ENCODE measurements around the gene MKLN1. TPM values are rescaled to one million over a fixed set of nuclear protein-coding genes. Genes with fewer than 3 reads are reported as not detected.
"Not testable (repeated sequence)": the region's sequence is repeated elsewhere in the genome, so short reads cannot be mapped to it uniquely, and the experiment has no call there.

MKLN1 gene
- total RNA-seq, 1 experiment from 2014 or later, result 30.0 TPM

DNA sequence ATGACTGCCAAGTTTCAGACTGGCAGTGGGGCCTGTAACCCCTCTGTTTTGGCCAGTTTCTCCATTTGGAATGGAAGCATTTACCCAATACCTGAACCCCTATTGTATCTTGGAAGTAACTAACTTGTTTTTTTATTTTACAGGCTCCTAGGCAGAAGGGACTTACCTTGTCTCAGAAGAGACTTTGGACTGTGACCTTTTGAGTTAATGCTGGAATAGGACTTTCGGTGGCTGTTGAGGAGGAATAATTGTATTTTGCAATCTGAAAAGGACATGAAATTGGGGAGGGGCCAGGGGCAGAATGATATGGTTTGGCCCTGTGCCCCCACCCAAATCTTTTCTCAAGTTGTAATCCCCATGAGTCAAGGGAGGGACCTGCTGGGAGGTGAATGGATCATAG lies 20.0 kb upstream of the MKLN1 start:
- no peak for DNase-seq (ENCODE audit: low read depth)

DNA sequence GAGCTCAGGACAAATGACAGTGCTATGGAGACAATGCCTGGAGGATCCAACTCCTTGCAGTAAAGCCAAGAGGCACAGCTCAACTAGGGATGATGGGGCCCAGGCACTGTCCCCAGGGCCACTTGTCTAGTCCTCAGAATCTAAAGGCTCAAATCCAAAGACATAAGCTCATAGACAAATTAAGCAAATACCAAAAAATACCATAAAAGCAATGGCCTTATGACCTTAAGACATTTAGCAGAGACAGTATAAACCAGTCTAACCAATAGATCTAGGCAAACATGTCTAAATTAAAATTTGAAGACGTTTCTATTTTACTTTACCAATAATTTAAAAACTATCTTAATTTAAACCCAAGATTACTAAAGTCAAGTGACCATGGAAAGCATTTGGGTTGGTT lies 14.8 kb upstream of the MKLN1 start:
- no peak for DNase-seq (ENCODE audit: low read depth)

DNA sequence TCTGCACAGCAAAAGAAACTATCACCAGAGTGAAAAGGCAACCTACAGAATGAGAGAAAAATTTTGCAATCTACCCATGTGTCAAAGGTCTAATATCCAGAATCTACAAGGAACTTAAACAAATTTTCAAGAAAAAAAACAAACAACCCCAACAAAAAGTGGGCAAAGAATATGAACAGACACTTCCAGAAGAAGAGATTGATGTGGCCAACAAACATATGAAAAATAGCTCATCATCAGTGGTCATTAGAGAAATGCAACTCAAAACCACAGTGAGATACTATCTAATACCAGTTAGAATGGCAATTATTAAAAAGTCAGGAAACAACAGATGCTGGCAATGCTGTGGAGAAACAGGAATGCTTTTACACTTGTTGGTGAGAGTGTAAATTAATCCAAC lies 7.1 kb upstream of the MKLN1 start:
- DNase-seq (ENCODE audit: low read depth), result no peak

DNA sequence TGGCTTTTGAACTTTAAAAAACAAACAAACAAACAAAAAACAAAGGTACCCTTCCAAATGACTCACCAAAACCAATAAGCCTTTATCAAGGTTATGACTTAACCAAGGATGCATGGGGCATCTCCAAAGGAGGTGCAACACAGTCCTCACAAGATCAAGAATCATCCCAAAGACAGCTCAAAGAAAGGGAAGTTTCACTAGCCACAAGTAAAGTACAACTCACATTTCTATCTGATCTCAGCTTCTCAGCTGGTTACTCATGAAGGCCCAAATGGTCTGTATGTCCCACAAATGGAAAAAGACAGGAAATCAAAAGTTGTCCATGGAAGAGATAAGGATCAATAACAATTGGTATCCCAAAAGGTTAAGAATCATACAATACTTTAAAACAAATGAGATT lies 6.0 kb upstream of the MKLN1 start:
- no peak for DNase-seq (ENCODE audit: low read depth)

DNA sequence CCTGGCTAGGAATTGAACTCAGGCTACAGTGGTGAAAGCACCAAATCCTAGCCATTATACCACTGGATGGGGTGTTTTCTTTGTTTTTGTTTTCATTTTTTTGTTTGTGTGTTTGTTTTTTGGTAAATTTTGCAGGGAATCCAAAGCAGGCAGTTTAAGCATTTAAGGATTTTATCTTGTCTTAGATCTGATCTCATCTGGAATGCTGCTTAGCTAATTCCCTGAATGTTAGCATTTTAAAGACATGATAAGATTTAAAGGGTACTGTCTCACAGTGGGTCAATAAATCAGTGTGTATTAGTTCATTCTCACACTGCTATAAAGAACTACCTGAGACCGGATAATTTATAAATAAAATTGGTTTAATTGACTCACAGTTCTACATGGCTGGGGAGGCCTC lies 5.6 kb upstream of the MKLN1 start:
- DNase-seq (ENCODE audit: low read depth), result no peak

DNA sequence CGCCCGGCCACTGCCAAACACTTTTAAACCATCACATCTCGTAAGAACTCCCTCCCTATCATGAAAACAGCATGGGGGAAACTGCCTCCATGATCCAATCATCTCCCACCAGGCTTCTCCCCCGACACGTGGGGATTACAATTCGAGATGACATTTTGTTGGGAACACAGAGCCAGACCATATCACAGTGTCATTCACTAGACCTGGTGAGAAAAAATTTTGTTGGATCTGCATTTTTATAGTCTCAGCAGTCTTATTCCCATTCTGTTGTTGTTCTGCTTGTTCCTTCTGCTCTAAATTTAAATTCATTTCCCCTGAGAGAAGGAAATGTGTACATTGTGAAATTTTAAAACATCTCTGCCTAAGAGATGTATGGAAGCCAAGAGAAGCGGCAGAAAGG lies 4.8 kb upstream of the MKLN1 start:
- no peak for DNase-seq (ENCODE audit: low read depth)

DNA sequence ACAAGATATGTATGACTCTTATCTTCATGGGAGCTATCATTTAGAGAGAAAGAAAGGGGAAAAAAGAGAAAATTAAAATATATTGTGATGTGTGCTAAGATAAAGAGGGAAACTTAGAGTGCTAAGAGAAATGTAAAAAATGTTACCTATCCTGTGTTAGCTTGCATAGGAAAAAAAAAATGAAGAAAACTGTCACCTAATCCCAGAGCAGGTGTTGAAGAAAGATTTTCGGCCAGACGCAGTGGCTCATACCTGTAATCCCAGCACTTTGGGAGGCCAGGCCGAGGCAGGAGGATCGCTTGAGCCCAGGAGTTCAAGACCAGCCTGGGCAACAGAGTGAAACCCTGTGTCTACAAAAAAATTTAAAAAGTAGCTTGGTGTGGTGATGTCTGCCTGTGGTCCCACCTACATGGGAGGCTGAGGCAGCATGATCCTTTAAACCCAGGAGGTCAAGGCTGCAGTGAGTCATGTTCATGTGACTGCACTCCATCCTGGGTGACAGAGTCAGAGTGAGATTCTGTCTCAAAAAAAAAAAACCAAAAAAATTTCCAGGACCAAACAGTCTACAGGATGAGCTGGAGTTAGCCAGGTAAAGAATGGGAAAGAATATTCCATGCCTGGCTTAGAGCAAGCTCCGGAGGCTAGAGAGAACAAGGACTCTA lies 2.4 kb upstream of the MKLN1 start:
- no peak for DNase-seq (ENCODE audit: low read depth)

DNA sequence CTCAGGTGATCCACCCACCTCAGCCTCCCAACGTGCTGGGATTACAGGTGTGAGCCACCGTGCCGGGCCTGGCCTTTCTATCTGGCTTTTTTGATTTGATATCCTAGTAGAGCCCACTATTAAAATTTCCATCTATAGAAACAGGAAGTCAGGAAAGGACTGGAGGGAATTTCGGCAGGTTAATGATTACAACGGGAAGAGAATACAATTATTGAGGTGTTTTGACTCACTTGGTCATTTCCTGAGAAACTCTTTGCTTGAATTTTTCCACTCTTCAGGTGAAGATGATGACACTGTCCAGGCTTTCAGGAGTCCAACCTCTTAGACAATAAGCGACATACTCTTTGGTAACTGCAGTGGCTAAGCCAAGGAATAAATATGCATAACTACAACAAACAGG lies 1.1 kb upstream of the MKLN1 start:
- DNase-seq (ENCODE audit: low read depth), result no peak

DNA sequence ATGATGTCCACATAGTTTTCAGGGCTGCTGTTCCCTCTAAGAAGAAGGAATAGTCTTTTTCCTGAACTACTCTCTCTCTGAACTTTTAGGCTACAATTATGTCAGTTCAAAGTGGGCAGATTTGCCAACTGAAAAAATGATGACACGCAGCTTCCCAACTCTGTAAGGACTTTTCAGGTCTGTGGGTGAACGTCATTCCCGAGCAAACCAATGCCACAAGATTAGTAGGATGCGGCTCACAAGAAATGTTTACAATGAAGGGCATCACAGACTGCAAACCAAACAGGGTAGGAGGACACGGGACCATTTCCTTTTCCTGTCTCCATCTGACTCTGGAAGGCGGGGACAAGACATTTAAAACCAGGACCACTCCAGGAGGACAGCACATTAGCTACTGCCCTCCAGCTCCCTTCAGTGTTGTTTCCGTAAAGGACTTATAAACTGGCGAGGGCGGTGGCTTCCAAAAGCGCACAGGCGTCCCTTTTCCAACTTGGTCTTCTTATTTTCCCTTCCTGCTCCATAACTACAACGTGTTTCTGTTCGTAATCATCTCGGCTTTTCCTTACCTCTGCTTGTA lies 539 bp upstream of the MKLN1 start:
- DNase-seq (ENCODE audit: low read depth), result peak; percentile 75

DNA sequence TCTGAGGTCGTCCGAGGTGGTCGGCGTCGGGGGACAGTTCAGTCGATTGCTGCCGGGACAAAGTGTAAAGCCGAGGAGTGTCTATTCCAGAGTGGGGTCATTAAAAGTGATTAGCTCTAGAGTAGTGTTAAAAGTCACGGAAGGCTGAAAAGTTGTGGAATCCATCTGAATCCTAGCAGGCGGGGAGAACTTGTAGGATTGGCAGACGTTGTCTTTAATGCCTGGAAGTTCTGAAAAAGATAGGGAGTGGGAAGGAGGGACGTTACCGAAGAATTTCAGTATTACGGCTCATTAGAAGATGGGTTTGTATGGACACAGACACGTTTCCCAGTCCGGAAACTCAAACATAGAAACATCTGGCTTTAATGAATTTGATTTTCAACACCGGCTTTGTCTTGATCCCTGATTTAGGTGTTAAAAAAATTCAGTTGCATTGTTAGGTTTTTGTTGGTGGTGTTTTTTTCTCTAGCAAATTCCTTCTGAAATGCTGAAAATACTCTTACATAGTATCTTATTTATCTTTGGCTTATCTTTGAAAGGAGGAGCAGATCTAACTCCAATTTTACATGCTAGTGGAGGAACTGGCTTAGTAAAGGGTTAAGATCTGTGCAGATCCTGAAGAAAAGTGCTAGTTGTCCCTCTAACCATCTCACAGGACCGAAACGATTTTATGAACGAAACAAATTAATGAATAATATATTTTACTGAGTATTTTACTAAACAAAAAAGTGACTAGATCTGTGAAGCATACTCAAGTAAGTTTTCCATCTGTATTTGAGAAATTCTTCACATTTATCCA lies 900 bp downstream of the MKLN1 start:
- no peak for DNase-seq (ENCODE audit: low read depth)

DNA sequence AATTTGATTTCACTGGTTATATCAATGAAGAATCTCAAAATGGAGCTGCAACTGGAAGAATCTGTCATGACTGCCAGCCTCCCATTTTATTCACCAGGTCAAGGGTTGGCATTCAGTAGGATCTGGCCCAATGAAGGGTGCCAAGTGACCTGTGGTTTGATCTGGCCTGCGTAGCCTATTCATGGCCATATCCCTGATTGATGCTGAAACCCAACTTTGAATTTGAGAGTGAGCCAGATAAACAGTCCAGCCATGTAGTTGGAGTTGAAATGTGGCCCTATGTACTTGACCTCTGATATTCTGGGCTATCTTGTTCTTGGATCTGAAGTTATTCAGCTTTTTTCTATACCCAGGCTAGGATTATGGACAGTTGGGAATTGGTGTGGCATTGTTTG lies 1.5 kb downstream of the MKLN1 start:
- DNase-seq (ENCODE audit: low read depth), result no peak

DNA sequence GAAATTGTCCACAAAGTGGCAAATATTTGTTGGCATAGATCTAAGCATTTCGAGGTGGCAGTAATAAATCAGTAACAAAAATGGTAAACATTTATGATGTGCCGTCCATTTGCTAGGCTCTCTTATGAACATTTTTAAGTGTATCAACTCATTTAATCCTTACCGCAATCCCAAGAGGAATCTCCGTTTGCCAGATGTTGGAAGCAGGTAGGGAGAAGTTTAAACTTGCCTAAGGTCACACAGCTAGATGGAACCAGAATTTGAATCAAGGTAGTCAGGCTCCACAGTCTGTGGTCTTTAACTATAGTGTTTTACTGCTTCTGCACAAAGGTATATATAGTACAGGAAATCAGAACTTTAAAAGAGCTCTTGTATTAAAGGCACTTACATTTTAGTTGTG lies 2.6 kb downstream of the MKLN1 start:
- DNase-seq (ENCODE audit: low read depth), result no peak

DNA sequence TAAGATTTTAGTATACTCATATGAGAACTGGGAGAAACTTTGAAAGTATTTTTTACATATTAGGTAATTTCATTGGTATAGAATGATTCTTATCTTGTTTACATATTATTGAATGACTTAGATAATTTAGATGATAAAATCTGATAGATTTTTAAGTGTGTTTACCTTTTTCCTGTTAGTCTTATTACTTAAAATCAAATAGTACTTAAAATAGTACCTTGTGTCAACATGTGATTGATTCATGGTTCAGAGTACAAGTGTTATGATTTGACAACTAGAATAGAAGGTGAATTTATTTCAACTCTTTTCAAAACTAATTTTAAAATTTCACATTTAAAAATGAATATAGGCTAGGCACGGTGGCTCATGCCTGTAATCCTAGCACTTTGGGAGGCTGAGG lies 4.1 kb downstream of the MKLN1 start:
- DNase-seq (ENCODE audit: low read depth), result no peak

DNA sequence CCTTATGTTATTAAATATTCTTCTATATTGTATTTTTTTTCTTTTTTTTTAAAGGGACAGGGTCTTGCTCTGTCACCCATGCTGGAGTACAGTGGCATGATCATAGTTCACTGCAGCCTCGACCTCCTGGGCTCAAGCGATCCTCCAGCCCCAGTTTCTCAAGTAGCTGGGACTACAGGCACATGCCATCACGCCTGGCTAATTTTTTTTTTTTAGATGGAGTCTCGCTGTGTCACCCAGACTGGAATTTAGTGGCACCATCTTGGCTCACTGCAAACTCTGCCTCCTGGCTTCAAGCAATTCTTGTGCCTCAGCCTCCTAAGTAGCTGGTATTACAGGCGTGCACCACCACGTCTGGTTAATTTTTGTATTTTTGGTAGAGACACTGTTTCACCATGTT lies 5.1 kb downstream of the MKLN1 start:
- DNase-seq (ENCODE audit: low read depth), result not testable (repeated sequence)

DNA sequence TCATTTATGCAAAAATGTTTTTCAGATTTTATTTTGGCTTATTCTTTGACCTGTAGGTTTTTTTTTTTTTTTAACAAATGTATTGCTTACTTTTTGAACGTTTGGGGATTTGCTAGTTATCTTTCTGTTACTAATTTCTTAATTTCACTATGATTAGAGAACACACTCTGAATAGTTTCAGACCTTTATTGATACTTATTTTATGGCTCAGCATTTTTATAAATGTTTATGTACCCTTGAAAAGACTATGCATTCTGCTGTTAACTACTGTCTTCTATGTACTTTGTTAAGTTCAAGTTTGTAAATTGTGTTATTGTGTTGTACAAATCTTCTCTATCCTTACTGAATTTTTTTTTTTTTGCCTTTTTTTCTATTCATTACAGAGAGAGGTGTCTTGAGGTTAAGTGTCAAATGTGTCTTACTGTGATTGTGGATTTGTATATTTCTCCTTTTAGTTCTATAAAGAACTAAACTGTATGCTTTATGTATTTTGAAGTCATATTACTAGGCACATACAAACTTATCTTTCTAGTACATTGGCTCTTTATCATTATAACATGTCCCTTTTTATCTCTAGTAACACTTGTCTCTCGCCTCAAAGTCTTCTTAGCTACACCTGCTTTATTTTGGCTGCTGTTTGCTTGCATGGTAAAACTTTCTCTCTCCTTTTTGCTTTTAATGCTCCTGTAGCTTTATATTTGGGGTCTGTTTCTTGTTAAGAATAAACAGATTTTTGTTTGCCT lies 8.1 kb downstream of the MKLN1 start:
- no peak for DNase-seq (ENCODE audit: low read depth)

DNA sequence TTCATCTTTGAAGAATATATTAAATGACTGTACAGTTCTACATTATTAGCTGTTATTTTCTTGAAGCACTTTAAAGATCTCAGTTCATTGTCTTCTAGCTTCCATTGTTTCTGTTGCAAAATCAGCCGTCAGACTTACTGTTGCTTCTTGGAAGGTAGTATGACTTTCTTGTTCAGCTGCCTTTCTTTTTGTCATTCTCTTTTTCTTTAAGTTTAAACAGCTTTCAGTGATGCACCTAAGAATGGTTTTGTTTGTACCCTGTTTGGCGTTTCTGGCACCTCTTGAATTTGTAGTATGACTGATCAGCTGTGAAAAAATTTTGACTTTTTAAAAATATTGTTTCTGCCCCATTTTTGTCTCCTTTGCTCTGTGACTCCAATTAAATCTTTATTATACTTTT lies 9.3 kb downstream of the MKLN1 start:
- DNase-seq (ENCODE audit: low read depth), result no peak

DNA sequence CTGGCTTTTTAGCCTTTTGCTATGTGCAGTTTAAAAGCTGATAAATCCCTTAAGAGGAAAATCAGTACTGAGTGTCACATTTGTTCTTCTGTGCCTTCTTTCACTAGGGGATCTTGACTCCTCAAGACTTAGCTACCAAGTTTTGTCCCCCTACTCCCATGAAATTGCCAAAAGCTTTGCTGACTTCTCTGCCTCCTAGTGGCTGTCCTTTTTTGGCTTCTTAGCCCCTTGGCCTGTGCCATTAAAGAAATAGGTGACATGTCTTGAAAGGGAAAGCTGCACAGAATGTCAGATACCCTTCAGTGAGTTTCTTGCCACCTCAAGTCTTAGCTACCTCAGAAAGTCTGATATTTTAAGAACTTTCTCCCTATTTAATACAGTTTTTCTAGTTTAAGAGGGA lies 10.5 kb downstream of the MKLN1 start:
- no peak for DNase-seq (ENCODE audit: low read depth)

DNA sequence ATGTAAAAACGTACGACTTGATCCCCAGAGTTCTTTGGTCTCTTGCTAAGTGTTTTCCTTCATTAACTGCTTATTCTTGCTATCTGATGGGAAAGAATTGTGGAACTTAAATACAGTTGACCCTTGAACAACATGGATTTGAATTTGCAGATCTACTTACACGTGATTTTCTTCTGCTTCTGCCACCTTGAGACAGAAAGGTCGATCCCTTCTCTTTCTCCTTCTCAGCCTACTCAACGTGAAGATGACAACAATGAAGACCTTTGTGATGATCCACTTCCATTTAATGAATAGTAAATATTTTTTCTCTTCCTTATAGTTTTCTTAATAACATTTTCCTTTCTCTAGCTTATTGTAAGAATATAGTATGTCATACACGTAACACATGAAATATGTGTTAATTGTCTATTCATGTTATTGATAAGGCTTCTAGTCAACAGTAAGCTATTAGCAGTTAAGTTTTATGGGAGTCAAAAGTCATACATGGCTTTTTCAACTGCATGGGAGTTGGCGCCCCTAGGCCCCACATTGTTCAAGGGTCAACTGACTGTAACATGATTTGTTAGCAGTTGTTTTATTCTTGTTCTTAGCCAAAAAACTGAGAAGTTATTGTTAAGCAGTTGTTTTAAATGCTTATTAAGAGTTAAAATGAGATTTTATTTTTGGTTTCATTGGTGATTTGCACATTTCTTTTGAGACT lies 11.2 kb downstream of the MKLN1 start:
- DNase-seq (ENCODE audit: low read depth), result no peak

DNA sequence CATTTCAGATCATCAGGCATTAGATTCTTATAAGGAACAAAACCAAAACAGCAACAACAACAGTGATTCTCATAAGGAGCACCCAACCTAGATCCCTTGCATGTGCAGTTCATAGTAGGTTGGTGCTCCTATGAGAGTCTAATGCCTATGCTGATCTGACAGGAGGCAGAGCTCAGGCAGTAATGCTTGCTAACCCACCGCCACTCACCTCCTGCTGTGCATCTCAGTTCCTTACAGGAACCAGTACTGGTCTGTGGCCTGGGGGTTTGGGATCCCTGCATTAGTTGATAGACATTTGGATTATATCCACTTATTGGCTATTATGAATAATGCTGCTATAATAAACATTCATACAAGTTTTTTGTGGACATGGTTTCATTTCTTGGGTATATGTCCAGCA lies 14.0 kb downstream of the MKLN1 start:
- no peak for DNase-seq (ENCODE audit: low read depth)

DNA sequence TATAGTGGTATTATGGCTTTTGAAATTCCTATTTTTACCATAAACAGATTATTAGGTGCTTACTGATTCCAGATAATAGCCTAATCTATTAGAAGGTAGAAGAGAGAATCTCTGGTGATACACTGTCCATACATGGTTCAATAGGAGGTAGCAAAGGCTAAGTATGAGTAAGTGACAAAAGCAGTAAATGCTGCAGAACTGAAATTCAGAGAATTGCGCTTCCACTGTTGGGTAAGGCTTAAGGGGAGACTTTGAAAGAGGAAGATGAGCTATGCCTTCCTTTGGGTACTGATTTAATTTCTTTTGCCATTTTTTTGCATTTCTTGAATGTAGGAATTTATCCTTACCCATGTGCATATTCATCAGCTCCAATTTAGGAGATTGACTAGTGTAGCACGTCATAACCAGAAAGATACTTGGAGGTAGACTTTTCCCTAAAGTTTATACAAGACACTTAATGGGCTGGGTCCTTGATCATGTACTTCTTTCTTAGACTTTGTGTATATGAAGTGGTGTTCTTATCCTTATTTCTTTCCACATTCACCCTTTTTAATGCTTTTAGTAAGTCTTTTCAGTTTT lies 15.3 kb downstream of the MKLN1 start:
- DNase-seq (ENCODE audit: low read depth), result no peak

DNA sequence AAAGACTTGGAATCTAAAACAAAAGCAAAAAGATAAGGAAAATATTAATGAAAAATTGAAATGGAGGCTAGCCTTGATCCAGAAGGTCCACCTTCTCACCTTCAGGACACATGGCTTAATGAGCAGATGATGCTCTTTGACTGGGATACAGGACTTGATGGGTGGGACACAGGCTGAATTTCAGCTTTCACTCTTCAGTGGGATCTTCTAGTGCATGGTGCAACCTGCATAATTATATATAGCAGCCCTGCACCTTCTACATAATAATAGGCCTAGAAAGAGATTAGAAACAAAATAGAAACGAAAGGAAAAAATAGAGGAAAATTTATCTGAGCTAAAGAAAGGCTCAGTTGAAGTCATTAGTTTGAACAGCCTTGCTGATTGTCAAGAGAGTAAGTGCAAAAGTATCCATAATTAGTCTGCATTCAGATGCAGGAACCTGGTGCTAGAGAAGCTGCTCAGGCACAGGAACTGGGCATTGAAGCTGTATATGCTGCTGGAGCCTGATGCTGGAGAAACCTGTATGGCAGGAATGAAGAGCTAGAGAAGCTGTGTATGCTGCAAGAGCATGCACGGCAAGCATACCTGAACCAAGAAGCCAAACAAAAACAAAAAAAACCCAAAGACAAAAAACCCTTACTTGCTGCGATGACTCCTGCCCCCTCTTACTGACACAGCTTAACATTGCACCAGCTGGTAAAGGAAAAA lies 19.4 kb downstream of the MKLN1 start:
- no peak for DNase-seq (ENCODE audit: low read depth)
